Testis (tissue), 3 donors: ENCODE measurements around the gene MPDZ. TPM values are rescaled to one million over a fixed set of nuclear protein-coding genes. Genes with fewer than 3 reads are reported as not detected.

Source experiments
- DNase-seq: peaks from one replicate; pipeline ENCODE4 v3.0.0-alpha.2; 2019
- H3K27ac ChIP-seq, 2 donors: fragments of 200-600 bp; sonication (generic); one replicate each; pipeline ENCODE4 v1.5.1; 2019
- H3K27me3 ChIP-seq: fragments of 200-600 bp; sonication (generic); one replicate; pipeline ENCODE4 v1.5.1; 2019
- H3K36me3 ChIP-seq: fragments of 200-600 bp; sonication (generic); one replicate; pipeline ENCODE4 v1.5.1; 2017; ENCODE audit warnings: low read depth; ENCODE audit errors: missing control alignments
- H3K4me1 ChIP-seq: fragments of 200-600 bp; sonication (generic); one replicate; pipeline ENCODE4 v1.5.1; 2019
- H3K4me3 ChIP-seq, 2 donors: fragments of 200-600 bp; sonication (generic); one replicate each; pipeline ENCODE4 v1.5.1; 2017 to 2019
- H3K9me3 ChIP-seq: fragments of 200-600 bp; sonication (generic); one replicate; pipeline ENCODE4 v1.5.1; 2017
- POLR2A ChIP-seq: fragments of 450-650 bp; IDR thresholded peaks from one replicate; pipeline ENCODE4 v1.6.1; 2017; ENCODE audit warnings: antibody characterized with exemption, mild to moderate bottlenecking, moderate library complexity
- WGBS, 2 donors: methylation state at CpG; one replicate each; pipeline ENCODE4 v1.1.5; 2018; 5-methylcytosine and 5-hydroxymethylcytosine counted together
- intact Hi-C: fragments of 100-400 bp; cut with DNase I; formaldehyde crosslinking; loops from one replicate; pipeline ENCODE4 v1.15.1; 2023; ENCODE audit warnings: low total_unique reads
- polyA plus RNA-seq: library from polyadenylated mRNA; stranded (reverse); fragments of 350-450 nt; fragmentation: Illumina TruSeq; extraction: RNeasy Lipid Tissue Mini Kit (QIAGEN cat#74804); gene quantifications from one replicate; pipeline ENCODE4 v1.2.3, GENCODE V29; 2014; ENCODE audit warnings: low read depth, low replicate concordance; ENCODE audit not compliant: insufficient read depth
- total RNA-seq, 2 donors: library from RNA; depleted of rRNA; stranded (reverse); fragments of >200 nt; gene quantifications; one replicate each; pipeline ENCODE4 v1.2.3, GENCODE V29; 2016
- TF ChIP-seq, protein P1 (sequence below), 3 experiments: fragments of 450-650 bp in 2 of 3; fragments of 200-600 bp in 1 of 3; sonication (generic) in 1 of 3; IDR thresholded peaks; one replicate each; pipeline ENCODE4 v1.5.1; 2016 to 2019; ENCODE audit warnings: antibody characterized with exemption in 3 of 3, mild to moderate bottlenecking in 2 of 3, moderate library complexity in 1 of 3

The MPDZ gene
- total and polyA plus RNA-seq, 3 donors from 2014 or later, result 25.4 to 42.8 (median 38.2) TPM

DNA sequence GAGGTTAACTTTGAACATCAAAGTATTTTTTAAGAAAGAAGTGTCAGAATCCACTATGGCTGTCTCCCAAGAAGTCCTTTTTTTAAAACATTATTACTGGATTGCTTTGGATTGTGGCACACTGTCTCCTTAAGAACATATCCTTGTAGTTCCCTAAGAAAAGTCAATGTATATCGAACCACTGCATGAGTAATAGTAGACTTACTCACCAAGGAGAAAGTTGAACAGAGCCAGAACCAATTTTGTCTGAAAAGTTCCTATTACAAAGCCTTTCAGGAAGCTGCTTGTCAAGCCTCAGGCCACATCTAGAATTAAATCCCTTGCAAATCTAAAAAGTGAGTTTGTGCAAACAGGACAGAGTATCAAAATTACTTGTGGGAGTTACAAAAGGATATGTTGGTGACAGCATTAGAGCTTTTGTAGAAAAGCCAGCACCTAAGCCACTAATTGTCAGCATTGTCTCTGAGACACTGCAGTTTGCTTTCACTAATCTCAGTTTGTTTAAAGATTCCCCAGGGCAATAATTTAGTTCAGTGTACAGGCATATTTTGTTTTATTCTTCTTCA lies 195.4 kb downstream of the MPDZ start:
- intact Hi-C loops, result no loop called here
- DNase-seq, result no peak
- no peaks in the 10 kb centered on the region for H3K9me3 ChIP-seq
- no peak overlapping the region for H3K4me3 ChIP-seq
- no peaks in the 10 kb centered on the region for H3K27me3 ChIP-seq
- H3K4me1 ChIP-seq, result peaks cover 3% of the 10 kb centered on the region
- TF ChIP-seq, protein P1, sequence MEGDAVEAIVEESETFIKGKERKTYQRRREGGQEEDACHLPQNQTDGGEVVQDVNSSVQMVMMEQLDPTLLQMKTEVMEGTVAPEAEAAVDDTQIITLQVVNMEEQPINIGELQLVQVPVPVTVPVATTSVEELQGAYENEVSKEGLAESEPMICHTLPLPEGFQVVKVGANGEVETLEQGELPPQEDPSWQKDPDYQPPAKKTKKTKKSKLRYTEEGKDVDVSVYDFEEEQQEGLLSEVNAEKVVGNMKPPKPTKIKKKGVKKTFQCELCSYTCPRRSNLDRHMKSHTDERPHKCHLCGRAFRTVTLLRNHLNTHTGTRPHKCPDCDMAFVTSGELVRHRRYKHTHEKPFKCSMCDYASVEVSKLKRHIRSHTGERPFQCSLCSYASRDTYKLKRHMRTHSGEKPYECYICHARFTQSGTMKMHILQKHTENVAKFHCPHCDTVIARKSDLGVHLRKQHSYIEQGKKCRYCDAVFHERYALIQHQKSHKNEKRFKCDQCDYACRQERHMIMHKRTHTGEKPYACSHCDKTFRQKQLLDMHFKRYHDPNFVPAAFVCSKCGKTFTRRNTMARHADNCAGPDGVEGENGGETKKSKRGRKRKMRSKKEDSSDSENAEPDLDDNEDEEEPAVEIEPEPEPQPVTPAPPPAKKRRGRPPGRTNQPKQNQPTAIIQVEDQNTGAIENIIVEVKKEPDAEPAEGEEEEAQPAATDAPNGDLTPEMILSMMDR (IDR thresholded peaks at IDR 0.05), result no peak
- no peak for TF ChIP-seq POLR2A
- H3K27ac ChIP-seq, result no peak overlapping the region
- 42 to 46% methylated on average over 1 of the region's 1 CpG for WGBS, 2 donors
- H3K36me3 ChIP-seq, result no peaks in the 10 kb centered on the region

DNA sequence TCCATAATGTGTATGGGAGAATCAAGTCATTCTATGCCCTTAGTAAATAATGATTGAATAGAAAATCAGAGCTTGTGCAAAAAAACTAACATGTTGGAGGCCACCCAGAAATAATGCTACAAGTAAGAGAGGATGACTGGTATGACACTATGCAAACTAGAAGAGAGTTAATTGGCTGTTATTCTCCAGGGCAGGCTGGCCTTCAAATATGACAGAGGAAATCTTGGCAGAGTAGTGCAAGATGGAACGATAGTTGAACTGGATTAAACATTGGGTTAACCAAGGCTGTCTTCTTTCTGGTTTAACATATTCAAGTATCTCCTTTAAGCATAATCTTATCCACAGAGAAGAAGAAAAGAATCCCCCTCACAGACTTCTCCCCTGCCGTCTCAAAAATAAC lies 196.1 kb downstream of the MPDZ start:
- intact Hi-C loops, result no loop called here
- no peak overlapping the region for H3K27ac ChIP-seq
- 52 to 55% methylated on average over 2 of the region's 2 CpGs for WGBS, 2 donors

DNA sequence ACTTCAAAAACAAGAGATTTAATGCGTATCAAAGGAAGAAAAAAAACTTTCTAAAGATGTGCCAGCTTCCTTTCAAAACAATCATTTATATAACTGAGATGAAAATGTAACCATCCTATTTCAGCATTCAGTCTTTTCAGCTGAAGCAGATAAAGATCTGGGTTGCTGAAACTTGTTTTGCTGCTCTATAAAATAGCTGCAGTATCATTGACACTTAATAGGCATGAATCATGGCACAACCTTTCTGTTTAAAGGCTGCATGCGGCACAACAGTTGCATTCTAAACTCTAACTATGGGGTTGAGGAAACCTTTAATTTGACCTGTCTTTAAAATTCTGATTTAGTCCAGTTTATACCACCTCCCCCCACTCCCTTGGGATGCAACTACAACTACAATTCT lies 196.7 kb downstream of the MPDZ start:
- no peak overlapping the region for H3K4me3 ChIP-seq
- TF ChIP-seq, protein P1 (IDR thresholded peaks at IDR 0.05), result no peak
- TF ChIP-seq POLR2A, result no peak
- DNase-seq, result no peak
- no peak overlapping the region for H3K27ac ChIP-seq
- intact Hi-C loops, result no loop called here
- H3K4me1 ChIP-seq, result no peaks in the 10 kb centered on the region
- H3K27me3 ChIP-seq, result no peaks in the 10 kb centered on the region
- H3K9me3 ChIP-seq, result no peaks in the 10 kb centered on the region
- H3K36me3 ChIP-seq, result no peaks in the 10 kb centered on the region
- 94 to 97% methylated on average over 2 of the region's 2 CpGs for WGBS, 2 donors

More for the DNA sequence above, 196.1 kb downstream of the MPDZ start:
- H3K36me3 ChIP-seq, result no peaks in the 10 kb centered on the region
- no peak overlapping the region for H3K4me3 ChIP-seq
- H3K27me3 ChIP-seq, result no peaks in the 10 kb centered on the region
- no peak for TF ChIP-seq POLR2A
- H3K9me3 ChIP-seq, result no peaks in the 10 kb centered on the region
- DNase-seq, result no peak
- H3K4me1 ChIP-seq, result no peaks in the 10 kb centered on the region

DNA sequence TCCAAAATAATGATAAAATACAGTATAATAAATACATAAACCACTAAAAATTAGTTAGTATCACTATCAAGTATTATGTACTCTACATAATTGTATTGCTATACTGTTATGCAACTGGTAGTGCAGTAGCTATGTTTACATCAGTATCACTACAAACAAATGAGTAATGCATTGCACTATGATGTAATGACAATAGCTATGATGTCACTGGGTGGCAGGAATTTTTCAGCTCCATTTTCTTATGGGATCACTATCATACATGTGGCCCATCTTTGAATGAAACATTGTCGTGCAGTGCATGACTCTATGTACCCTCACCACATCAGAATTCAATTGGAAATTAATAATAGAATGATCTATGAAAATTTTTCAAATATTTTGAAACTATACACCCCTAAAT lies 201.3 kb downstream of the MPDZ start:
- Histone ChIP-seq H3K4me3 (no peak overlapping the region), H3K4me1 (no peaks in the 10 kb centered on the region), H3K36me3 (no peaks in the 10 kb centered on the region), H3K27ac (no peak overlapping the region), H3K9me3 (no peaks in the 10 kb centered on the region), H3K27me3 (no peaks in the 10 kb centered on the region)
- TF ChIP-seq, protein P1 (IDR thresholded peaks at IDR 0.05), result no peak
- no peak for TF ChIP-seq POLR2A
- intact Hi-C loops, result no loop called here
- 86 to 95% methylated on average over 1 of the region's 1 CpG for WGBS, 2 donors
- DNase-seq, result no peak

DNA sequence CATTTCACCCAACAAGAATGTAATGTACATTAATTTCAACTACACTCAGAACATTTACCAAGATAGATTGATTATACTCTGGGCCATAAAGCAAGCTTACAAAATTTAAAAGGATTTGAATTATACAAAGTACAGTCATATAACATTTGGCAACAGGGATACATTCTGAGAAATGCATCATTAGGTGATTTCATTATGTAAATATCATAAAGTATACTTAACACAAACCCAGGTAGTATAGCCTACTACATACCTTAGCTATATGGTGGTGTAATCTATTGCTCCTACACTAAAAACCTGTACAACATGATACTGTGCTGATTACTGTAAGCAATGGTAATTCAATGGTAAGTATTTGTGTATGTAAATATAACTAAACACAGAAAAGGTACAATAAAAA lies 202.9 kb downstream of the MPDZ start:
- Histone ChIP-seq H3K9me3 (no peaks in the 10 kb centered on the region), H3K4me3 (no peak overlapping the region), H3K4me1 (no peaks in the 10 kb centered on the region), H3K27me3 (no peaks in the 10 kb centered on the region), H3K27ac (no peak overlapping the region), H3K36me3 (no peaks in the 10 kb centered on the region)
- DNase-seq, result no peak
- TF ChIP-seq, protein P1 (IDR thresholded peaks at IDR 0.05), result no peak
- TF ChIP-seq POLR2A, result no peak
- intact Hi-C loops, result no loop called here
